GM21447 (cell line): Measurements from ENCODE around the gene CEP104.

ENCODE experiments used
- ATAC-seq: cut with Tn5 transposase; IDR thresholded peaks from one replicate; pipeline ENCODE4 v1.9.1; 2021; ENCODE audit not compliant: unreplicated experiment

Gene CEP104

DNA sequence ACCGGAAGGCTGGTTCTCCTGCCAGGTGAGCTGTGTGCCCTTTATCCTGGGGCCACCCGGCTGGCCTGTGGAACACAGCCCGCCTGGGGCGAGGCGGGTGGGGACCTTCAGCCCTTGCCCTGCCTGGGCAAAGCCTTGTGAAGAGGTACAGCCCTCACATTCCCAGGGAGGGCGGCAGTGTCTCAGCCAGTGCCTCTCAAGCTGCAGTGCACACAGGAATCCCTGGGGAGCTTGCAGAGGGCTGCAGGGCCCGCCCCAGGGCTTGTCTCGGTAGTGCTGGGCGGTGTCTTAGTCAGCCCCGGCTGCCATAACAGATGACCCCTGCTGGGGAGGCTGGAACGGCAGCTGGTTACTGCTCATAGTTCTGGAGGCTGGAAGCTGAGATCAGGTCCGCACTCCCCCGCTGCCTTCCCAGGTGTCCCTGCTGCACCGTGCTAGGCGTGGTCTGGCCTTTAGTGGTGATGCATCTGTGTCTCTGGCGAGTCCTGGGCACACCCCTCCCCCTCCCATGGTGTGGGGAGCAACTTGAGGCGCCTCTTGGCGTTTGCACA is 12.8 kb upstream of the CEP104 start:
- ATAC-seq: no peak

DNA sequence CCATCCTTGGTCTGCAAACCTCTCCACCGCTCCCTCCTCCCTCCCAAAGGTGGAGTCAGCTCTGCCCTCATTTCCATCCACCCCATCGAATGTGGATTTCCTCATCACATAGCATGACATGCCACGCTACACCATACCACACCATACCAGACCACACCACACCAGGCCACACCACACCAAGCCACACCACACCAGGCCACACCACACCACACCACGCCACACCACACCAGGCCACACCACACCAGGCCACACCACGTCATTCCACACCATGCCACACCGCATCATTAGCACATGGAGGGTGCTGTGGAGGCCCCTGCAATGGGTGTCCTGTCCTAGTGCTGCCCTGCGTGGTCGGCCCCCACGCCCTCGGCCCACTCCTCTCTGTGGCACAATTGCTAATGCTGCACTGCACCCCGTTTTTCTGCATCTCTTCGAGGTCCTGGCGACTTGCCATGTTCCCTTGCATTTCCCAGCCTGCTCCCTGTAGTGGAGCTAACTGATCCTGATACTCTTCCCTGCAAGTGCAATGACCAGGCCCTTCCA is 11.5 kb upstream of the CEP104 start:
- no peak for ATAC-seq

DNA sequence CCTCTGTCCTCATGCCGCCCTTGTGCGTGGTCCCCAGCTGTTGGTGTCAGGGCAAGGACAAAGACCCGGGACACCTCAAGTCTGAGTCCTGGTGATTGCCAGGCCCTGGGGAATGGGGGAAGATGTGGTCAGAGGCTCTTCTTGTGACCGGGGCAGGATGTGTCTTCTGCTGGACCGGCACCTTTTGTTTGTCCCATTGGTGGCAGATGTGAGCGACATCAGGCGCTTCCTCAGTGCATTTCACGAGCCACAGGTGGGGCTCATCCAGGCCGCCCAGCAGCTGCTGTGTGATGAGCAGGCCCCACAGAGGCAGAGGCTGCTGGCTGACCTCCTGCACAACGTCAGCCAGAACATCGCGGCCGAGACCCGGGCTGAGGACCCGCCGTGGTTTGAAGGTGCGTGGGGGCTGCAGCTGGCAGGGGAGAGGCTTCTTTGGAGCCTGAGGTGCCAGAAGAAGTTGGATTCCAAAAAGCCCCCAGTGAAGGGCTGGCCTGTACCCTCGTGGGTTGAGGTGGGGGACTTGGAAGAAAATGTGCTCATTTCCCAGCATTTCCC is 8.7 kb upstream of the CEP104 start:
- no peak for ATAC-seq

DNA sequence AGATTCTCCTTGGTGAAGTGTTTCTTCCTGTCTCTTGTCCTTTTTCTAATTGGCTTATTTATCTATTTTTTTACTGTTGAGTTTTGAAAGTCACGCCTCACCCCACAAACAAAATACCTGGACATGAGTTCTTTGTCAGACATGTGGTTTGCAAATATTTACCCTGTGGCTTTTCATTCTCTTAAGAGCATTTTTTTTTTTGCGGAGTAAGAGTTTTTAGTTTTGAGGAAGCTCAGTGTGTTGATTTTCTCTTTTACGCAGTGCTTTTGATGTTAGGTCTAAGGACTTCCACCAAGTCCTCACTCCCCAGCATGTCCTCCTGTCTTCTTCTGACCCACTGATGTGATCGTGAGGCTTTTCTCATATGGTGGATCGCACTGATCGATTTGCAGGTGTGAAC is 7.9 kb upstream of the CEP104 start:
- ATAC-seq: no peak

DNA sequence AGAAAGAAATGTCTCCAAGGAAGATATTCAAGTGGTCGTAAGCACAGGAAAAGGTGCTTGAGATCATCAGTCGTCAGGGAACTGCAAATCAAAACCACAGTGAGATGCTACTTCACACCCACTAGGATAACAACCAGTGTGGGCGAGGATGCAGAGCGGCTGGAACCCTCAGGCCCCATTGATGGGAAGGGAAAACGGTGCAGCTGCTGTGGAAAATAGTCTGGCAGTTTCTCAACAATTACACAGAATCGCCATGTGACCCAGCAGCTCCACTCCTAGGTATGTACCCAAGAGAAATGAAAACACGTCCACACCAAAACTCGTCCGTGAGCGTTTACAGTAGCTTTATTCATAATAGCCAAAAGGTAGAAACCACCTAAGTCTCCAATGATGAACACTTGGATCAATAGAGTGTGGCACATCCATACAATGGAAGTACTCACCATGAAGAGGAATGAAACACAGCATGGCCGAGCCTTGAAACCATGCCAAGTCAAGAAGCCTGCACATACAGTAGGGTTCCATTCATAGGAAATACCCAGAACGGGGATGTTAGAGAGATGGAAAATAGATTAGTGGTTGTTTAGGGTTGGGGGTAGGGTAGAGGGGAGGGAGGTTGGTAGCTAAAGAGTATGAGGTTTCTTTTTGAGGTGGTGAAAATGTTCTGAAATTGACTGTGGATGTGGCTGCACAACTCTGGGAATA is 6.4 kb upstream of the CEP104 start:
- ATAC-seq: no peak

DNA sequence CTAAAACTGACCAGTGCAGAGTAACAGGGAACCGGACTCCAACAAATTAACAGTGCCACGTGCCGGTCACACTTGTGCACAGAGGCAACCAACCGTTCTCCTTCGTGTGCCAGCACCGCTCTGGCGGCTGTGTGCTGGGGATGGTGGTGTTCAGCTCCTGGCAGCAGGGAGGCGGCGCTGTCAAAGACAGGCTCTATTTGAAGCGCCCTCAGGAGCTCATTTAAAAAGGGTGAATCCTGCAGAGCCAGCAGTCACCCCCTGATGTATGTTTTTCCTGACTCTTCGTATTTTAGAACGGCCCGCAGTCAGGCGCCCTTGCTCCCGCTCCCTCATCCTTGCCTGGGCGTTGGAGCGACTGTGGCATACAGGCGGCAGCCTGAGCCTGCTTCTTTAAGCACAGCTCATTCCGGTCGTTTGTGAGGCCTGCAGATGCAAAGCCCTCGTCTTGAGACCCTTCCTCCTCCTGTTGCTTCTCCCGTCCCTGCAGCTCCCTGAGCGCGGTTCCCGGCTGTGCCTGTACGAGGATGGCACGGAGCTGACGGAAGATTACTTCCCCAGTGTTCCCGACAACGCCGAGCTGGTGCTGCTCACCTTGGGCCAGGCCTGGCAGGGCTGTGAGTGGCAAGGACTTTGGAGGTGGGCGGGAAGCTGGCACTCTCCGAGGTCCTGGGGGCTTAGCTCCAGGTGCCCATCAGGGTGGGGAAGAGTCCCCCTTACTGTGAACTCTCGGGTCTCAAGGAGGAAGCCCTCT is 1.4 kb upstream of the CEP104 start:
- ATAC-seq: no peak

DNA sequence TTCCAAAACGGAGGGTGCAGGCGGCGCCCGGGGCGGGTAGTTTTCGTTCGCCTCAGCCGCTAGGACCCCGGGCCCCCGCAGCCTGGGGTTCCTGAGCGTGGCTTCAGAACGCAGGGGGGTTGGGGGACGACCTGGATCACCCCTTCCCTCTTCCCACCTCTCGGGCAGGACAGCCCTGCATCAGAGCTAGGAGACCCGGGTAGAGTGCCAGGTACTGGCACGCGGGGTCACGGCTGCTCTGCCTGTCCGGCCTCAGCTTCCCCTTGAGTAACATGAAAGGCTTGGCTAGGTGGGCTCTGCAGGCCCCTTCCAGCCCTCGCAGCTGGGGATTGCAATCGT is 749 bp upstream of the CEP104 start:
- ATAC-seq: no peak

DNA sequence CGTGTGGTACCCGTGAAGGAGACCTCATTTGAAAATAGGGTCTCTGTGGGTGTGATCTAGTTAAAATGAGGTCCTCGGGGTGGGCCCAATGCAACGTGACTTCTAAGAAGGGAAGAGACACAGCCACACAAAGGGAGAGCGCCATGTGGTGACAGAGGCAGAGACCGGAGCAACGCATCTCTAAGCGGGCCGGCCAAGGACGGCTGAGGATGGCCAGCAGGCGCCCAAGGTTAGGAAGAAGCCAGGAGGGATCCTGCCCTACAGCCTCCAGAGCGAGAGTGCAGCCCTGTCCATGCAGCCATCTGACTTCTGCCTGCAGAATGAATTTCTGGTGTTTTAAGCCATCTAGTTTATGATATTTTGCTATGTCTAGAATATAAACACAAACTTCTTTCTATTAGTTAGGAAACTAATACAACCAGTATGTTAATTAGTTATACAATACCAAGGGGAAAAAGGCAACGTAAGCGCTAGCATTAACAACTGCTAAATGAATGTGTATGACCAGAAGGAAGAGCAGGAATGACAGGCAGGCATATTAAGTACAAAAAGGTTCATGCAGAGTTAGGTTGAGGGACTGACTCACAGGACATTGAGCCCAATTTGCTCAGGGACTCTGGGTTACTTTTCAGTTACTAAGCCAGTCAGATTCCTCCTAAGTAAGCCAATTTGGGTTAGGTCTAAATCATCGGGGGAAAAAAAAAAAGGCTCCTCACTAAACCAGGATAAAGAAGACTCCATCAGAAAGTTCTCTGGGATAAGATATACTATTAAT is 4.1 kb downstream of the CEP104 start:
- no peak for ATAC-seq

DNA sequence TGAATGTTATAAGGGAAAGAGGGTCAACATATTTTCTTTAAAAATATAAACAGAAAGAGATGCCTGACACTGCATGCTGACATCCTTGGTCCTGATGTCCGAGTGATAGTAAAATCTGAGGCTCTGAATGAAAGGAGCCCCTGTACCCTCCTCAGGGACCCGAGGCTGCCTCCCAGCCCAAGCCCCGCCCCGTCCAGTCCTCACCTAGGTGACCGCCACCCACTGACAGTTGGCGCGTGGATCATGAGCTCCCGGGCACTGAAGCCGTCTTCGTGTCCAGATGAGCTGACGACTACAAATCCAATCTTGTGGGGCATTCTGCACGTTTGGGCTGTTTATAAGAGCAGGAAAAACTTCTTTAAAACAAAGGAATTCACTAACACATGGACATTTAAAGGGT is 4.9 kb downstream of the CEP104 start:
- ATAC-seq: no peak

DNA sequence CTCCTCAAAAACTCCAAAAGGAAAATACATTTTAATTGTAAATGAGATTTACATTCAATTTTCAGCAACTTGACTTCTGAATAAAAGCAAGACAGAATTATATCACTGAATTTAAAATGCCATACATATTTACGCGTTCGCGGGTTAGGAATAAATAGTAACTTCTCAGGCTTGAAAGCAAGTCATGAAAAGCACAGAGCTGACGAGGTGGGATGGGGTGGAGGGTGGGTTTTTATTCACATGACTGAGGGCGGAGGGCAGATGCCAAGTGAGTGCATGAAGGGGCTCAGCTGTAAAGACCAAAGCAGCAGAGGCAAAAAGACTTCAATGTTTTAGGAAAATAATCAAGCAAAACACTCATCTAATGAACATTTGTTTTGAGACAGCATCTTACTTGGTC is 5.7 kb downstream of the CEP104 start:
- no peak for ATAC-seq

DNA sequence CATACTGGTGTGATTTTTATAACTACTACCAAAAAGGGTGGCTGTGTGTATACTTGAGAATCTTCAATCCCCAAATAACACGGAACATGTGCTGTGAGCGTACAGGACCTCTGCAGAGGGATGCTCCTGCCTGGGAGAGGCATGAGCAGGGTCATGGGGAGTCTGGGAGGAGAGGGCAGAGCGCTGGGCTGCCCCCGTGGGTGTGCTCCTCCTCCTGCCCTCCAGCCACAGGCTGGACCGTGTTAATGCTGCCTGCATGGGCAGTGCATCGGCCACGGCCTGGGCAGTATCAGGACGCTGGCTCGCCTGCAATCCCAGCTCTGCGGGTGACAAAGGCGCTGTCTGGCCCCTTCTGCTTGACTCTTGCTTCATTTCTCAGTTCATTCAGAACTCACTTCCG is 6.2 kb downstream of the CEP104 start:
- ATAC-seq: no peak

DNA sequence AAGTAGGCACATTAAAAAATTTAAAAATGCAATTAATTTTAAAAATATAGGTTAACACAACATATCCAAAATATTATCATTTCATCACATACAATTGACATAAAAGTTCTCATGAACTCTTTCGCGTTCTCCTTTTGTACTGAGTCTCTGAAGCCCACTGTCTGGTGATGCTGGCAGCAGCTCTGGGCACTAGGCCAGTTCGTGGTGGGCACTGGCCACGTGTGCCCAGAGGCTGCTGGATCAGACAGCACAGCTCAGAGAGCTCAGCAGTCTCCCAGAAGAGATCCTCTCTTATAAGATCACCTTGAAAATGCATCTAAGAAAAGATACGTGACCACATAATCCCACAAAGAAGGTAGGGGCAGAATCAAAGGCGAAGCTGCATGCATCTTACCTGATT is 9.9 kb downstream of the CEP104 start:
- no peak for ATAC-seq

DNA sequence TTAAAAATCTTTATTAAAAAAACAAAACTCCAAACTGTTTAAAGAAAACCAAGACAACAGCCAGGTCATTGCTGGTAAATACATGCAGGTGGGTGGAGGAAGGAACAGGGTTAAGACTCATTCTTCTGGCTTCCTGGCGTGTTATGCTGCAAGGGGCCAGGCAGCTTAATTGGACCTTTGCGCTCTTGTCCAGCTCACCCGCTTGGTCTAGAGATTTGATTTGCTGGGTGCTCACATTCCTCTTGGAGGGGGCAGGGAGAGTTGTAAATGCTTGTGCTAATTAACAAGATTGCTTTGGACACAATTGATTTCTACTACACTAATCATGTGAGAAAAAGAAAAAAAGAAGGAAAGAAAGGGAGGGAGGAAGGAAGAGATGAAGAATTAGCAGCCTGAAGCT is 10.5 kb downstream of the CEP104 start:
- no peak for ATAC-seq

DNA sequence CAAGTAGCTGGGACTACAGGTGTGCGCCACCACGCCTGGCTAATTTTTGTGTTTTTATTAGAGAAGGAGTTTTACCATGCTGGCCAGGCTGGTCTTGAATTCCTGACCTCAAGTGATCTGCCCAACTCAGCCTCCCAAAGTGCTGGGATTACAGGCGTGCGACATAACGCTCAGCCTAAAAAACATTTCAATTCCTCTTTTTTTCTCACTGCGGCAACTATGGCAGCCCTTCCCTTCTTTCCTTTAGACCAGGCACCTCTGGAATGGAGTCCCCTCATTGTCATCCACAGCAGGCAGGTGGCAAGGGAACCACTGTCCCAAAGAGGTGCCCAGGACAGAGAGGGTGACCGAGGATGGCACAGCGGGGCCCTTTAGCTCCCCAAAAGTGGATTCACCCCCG is 14.1 kb downstream of the CEP104 start:
- no peak for ATAC-seq

DNA sequence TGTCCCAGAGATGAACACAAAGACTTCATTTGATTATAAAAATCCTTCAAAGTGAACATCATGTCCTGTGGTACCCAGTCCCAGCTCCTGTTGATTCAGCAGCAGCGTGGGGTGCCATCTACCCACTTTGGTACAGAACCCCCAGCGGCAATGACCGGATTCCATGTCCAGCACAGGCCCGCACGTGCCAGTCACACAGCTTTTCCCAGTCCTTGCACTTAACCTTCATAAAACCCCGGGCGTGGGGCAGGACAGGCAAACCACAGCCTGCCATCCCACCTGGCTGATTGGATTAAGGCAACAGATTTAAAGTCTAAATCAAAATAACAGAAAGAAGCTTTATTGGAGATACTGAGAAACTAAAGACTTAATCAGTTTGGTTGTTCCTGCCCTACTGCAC is 15.5 kb downstream of the CEP104 start:
- ATAC-seq: no peak

DNA sequence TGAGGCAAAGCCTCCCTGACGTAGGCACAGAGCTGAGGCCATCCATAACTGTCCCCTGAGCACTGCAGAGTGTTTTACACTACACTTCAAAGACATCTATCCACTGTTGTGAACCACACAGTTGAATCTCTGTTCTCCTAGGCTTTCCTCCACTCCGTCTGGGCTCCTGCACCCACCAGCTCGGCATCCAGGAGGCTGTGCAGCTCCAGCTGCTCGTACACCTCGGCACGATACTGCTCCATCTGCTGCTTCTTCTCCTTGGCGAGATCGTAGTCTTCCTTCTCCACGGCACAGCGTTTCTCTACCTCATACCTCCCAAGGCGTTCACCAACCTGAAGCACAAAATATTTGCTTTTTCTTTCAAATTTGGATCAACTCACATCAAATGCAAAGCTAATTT is 18.2 kb downstream of the CEP104 start:
- ATAC-seq: no peak

DNA sequence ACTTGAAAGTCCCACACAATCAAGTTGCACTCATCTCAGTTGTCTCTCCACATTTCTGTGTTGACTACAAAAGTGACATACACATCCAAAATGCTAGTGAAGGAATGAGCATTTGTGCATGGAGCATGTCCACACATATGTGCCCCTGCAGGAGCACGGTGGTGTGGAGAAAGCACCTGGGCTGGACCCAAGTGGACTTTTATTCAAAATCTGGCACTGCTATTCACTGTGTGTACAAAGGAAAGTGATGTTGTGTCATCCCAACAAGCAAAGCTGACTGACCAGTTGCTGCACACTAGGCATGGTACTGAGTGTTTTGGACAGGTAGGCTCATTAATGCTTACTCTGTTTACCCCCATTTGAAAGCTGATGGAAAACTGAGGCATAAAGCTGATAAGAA is 19.3 kb downstream of the CEP104 start:
- no peak for ATAC-seq

DNA sequence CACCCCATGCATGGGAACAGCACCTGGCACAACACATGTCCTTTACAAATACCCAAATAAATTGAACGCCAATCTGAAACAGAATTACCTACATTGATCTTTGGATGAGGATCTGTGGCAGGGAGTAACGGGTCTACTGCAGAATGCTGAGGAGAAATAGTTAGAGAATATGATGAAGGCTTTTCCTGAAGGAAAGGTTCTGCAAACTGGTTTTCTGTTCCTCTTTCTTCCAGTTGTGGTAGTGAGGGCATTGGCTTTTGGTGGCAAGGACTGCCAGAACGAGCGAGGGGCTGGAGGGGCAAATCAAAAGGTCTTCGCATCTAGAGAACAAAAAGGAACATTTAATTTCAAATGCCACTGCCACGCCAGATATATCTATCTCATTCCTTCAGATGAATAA is 19.8 kb downstream of the CEP104 start:
- no peak for ATAC-seq

DNA sequence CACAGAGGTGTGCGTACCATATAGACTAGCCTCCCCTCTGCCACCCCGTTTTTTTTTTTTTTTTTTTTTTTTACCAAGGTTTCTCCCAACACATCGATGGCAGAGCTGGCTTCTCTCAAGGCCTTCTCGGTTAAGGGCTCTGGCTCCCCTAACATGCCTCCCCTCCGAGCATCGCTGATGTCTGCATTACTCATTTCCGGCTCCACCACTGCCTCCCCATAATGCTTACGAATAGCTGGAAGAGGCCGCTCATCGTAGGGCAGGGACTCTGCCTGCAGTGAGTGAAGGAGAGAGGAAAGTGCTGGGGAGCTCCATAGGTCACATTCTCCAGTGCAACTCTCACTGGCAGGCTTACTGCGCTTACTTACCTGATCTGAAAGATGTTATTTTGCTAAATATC is 20.6 kb downstream of the CEP104 start:
- no peak for ATAC-seq

DNA sequence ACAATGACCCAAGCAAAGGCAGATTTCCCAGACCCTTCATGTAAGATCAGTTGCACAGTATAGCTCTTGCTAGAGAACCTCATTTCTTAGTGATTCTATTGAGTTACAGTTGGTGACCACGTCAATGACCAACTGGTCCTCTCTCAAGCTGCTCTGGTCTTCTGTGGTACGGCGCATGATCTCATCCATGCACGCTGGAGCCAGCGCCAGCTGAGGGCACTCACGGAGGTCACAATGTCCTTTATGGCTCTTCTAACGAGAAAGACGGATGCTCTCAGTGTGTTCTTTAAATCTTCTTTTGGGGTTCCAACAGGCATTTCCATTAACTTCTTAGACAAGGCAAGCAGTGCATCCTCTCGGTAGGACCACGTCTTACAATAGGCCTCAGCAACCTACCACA is 22.3 kb downstream of the CEP104 start:
- ATAC-seq: no peak

DNA sequence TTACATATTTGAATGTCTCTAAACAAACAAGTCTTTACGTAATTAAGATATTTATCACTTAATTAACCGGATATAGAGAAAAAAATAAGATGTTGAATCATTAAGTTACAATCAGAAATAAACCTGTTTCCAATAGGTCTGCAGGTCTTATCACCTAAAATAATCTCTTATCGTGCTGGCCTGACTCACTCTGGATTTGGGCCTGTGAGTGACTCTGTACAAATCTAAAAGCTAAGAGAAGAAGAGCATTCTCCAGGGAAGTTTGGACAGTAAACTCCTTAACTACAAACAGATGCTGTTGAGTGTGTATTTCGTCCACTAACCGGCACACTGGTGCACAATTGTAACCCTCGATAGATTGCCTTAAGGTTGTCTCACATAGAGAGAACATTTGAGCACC is 25.3 kb downstream of the CEP104 start:
- ATAC-seq: no peak
